Esophagus squamous epithelium (tissue), 5 donors: ENCODE data around the gene RAB35. TPM values are rescaled to one million over a fixed set of nuclear protein-coding genes. Genes with fewer than 3 reads are reported as not detected.

Source experiments
- DNase-seq: peaks from one replicate; lab custom pipeline; 2025; lab: John Stamatoyannopoulos, UW
- H3K27ac ChIP-seq, 4 donors: fragments of 200-600 bp; sonication (generic); one replicate each; pipeline ENCODE4 v1.5.1; 2016 to 2019; ENCODE audit warnings: mild to moderate bottlenecking in 1 of 4
- H3K27me3 ChIP-seq, 4 donors: fragments of 200-600 bp; sonication (generic); 1 replicate in 3 of 4; 2 replicates in 1 of 4; pipeline versions ENCODE4 v1.5.1 to v1.6.0; 2017 to 2021; ENCODE audit warnings: antibody characterized with exemption in 1 of 4
- H3K36me3 ChIP-seq, 3 donors: fragments of 200-600 bp; sonication (generic); one replicate each; pipeline ENCODE4 v1.5.1; 2016 to 2019
- H3K4me1 ChIP-seq, 3 donors: fragments of 200-600 bp; sonication (generic); one replicate each; pipeline ENCODE4 v1.5.1; 2017 to 2019
- H3K4me3 ChIP-seq, 4 donors: fragments of 200-600 bp; sonication (generic); 1 replicate in 3 of 4; 2 replicates in 1 of 4; pipeline ENCODE4 v1.5.1; 2016 to 2019; ENCODE audit warnings: mild to moderate bottlenecking in 2 of 4, moderate library complexity in 1 of 4
- H3K9me3 ChIP-seq, 3 donors: fragments of 200-600 bp; sonication (generic); one replicate each; pipeline ENCODE4 v1.5.1; 2016 to 2019
- POLR2A ChIP-seq, 4 donors: fragments of 450-650 bp; IDR thresholded peaks; one replicate each; pipeline ENCODE4 v1.6.1; 2017; ENCODE audit warnings: antibody characterized with exemption in 4 of 4, mild to moderate bottlenecking in 4 of 4, moderate library complexity in 3 of 4
- whole genome bisulfite sequencing, 2 donors: methylation state at CpG; one replicate each; pipeline ENCODE4 v1.1.5; 2018; 5-methylcytosine and 5-hydroxymethylcytosine counted together
- intact Hi-C: fragments of 100-400 bp; cut with DNase I; formaldehyde crosslinking; loops from one replicate; pipeline ENCODE4 v1.15.0; 2022
- total RNA-seq, 4 donors: library from RNA; depleted of rRNA; stranded (reverse); fragments of >200 nt; gene quantifications; one replicate each; pipeline ENCODE4 v1.1.0, GENCODE V29; 2016
- TF ChIP-seq, protein P1 (sequence below), 6 experiments: fragments of 450-650 bp in 4 of 6; fragments of 200-600 bp in 2 of 6; sonication (generic) in 2 of 6; IDR thresholded peaks; one replicate each; pipeline ENCODE4 v1.5.1; 2016 to 2019; ENCODE audit warnings: antibody characterized with exemption in 6 of 6, mild to moderate bottlenecking in 4 of 6, moderate library complexity in 4 of 6
- donor health status: DM: yes; HTN: yes; CAD: no.

Gene RAB35
- total RNA-seq, 4 donors from 2014 or later: 25.8 to 38.9 (median 32.0) TPM

DNA sequence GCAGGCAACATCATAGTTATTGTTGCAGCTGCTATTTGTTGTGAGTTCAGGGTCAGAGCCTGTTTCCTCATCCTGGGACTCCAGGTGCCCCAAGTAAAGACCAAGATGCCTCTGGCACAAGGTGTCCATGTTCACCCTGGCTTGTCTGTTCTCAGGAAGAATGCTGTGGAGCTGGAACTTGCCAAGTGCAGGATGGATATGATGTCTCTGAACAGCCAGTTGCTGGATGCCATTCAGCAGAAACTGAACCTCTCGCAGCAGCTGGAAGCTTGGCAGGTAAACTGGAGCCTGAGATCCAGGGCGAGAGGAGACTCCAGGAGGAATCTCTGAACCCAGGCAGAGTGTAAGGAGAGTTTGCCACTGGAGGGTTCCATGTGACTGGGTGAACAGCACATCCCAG lies 26.8 kb downstream of the RAB35 start:
- Histone ChIP-seq H3K4me3 (no peak overlapping the region), H3K4me1 (peaks cover 8 to 35% (median 12%) of the 10 kb centered on the region in 3 donors), H3K9me3 (no peaks in the 10 kb centered on the region), H3K36me3 (peaks cover 4 to 54% (median 5%) of the 10 kb centered on the region in 3 donors), H3K27ac (no peak overlapping the region), H3K27me3 (no peaks in the 10 kb centered on the region)
- no peak for TF ChIP-seq POLR2A (IDR thresholded peaks at IDR 0.05)
- TF ChIP-seq, protein P1, sequence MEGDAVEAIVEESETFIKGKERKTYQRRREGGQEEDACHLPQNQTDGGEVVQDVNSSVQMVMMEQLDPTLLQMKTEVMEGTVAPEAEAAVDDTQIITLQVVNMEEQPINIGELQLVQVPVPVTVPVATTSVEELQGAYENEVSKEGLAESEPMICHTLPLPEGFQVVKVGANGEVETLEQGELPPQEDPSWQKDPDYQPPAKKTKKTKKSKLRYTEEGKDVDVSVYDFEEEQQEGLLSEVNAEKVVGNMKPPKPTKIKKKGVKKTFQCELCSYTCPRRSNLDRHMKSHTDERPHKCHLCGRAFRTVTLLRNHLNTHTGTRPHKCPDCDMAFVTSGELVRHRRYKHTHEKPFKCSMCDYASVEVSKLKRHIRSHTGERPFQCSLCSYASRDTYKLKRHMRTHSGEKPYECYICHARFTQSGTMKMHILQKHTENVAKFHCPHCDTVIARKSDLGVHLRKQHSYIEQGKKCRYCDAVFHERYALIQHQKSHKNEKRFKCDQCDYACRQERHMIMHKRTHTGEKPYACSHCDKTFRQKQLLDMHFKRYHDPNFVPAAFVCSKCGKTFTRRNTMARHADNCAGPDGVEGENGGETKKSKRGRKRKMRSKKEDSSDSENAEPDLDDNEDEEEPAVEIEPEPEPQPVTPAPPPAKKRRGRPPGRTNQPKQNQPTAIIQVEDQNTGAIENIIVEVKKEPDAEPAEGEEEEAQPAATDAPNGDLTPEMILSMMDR (IDR thresholded peaks at IDR 0.05): no peak
- intact Hi-C loops: no loop called here
- DNase-seq: no peak
- 39% methylated on average over 2 of the region's 2 CpGs; no CpG with 5 or more reads in 1 of the 2 donors for WGBS, 2 donors

DNA sequence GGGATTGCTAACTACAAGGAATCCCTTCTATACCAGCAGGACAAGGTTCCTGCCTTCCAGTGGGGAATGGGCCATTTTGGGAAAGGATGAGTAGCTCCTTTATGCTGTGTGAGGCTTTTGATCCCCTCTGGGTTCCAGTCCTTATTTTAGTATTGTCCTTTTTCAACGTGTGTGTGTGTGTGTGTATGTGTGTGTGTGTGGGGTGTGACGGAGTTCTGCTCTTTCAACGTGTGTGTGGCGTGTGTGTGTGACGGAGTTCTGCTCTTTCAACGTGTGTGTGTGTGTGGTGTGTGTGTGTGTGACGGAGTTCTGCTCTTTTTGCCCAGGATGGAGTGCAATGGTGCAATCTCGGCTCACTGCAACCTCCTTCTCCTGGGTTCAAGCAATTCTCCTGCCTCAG lies 27.4 kb downstream of the RAB35 start:
- WGBS, 2 donors: 27 to 46% methylated on average over 8 of the region's 8 CpGs
- no peak for DNase-seq
- H3K4me1 ChIP-seq: peaks cover 8 to 28% (median 12%) of the 10 kb centered on the region in 3 donors
- H3K4me3 ChIP-seq: no peak overlapping the region
- H3K36me3 ChIP-seq: peaks cover 0 to 47% (median 5%) of the 10 kb centered on the region in 3 donors
- H3K27me3 ChIP-seq: no peaks in the 10 kb centered on the region
- intact Hi-C loops: no loop called here
- TF ChIP-seq, protein P1 (IDR thresholded peaks at IDR 0.05): no peak
- TF ChIP-seq POLR2A (IDR thresholded peaks at IDR 0.05): no peak
- H3K9me3 ChIP-seq: no peaks in the 10 kb centered on the region
- no peak overlapping the region for H3K27ac ChIP-seq

DNA sequence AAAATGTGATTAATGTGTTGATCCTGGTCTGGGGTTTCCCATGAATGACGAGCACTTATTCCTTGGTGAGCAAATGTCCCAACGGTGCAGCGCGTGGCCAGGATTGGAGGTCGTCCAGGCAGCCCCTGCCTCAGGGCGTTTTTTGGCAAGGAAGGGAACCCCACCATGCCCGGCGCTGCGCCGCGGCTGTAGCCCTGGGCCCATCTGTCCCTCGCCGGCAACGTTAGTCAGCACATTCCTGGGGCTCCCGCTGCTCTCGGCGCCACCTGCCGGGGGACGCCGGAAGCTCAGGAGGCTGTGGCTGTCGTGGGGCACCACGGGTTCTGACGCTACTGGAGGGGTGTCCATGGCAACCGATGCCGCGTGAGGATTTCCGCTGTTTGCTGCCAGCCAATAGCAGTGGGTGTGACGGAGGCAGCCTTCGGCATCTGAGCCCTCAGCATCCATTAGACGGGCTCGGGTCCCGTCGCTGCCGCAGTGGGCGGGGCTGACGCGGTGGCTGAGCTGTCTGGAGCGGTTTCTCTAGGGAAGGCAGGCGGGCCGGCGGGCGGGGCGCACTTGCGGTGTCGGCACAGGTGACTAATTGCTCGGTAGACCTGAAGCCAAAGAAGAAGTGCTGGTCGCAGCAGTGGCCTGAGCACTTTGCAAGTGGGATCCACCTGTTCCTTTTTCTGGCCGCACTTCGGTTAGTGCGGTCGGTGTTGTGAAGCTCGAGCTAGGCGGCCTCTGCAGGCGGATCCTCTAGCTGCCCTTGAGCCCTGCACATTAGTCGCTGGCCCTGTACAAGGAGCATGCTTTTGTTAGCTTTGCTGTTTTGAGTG lies 29.5 kb downstream of the RAB35 start:
- peaks cover 8 to 31% (median 12%) of the 10 kb centered on the region in 3 donors for H3K4me1 ChIP-seq
- intact Hi-C loops: no loop called here
- no peaks in the 10 kb centered on the region for H3K9me3 ChIP-seq
- peak overlapping the region; percentile 76 to 87 (median 82) for H3K27ac ChIP-seq
- H3K27me3 ChIP-seq: no peaks in the 10 kb centered on the region
- 0 to 1% methylated on average over 16 to 20 of the region's 55 CpGs for WGBS, 2 donors
- H3K4me3 ChIP-seq: peak overlapping the region in 3 of 4 donors; percentile 32 to 57 (median 37)
- H3K36me3 ChIP-seq: peaks cover 0 to 26% (median 0%) of the 10 kb centered on the region in 3 donors
- TF ChIP-seq, protein P1 (IDR thresholded peaks at IDR 0.05): peak; percentile 83 to 99 (median 98)
- TF ChIP-seq POLR2A (IDR thresholded peaks at IDR 0.05): peak in 1 of 4 donors; percentile 27
- peak; percentile 93 for DNase-seq

DNA sequence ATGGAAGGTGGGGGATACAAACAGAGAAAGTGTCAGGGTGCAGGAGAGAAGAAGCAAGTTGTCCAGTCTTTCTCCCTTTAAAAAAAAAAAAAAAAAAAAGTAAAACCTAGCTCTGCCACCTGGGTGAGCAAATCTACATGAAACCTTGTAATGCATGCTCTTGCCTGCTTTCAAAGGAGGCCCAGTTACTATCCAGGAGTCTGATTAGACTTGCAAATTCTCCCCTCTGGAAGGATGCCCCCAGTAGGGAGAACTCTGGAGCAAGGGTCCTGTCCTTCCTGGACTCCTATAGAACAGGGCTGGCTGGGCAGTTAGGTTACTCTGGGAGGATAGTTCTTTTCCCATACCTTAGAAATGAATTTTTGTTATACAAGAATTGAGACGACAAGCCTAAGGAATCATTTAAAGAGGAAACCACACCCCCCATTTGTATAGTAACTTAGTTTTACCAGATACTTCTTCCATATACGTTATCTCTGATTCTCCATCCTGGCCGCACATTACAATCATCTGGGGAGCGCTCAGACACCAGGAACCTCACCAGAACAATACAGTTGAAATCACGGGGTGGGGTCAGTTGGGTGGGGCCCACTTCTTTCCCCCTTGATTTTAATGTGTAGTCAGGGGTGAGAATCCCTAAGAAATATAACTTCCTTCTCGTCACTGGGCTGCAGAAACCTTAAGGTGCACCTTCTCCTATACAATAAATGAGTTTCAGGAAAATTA lies 30.5 kb downstream of the RAB35 start:
- DNase-seq: no peak
- 52 to 59% methylated on average over 6 of the region's 6 CpGs for WGBS, 2 donors
- peak overlapping the region in 2 of 4 donors; percentile 37 to 57 for H3K4me3 ChIP-seq
- H3K9me3 ChIP-seq: no peaks in the 10 kb centered on the region
- peak overlapping the region; percentile 76 to 87 (median 82) for H3K27ac ChIP-seq
- TF ChIP-seq, protein P1 (IDR thresholded peaks at IDR 0.05): no peak
- intact Hi-C loops: no loop called here
- peaks cover 8 to 31% (median 12%) of the 10 kb centered on the region in 3 donors for H3K4me1 ChIP-seq
- no peaks in the 10 kb centered on the region for H3K27me3 ChIP-seq
- H3K36me3 ChIP-seq: peaks cover 0 to 17% (median 0%) of the 10 kb centered on the region in 3 donors
